Mesodermal cell (in vitro differentiated cells): Measurements from ENCODE around the gene NDOR1.

ENCODE experiments used
- H3K27ac ChIP-seq: 2 replicates; pipeline ENCODE4 v1.7.0; 2013; ENCODE audit warnings: mild to moderate bottlenecking, low read depth, low read length, moderate library complexity; ENCODE audit not compliant: severe bottlenecking
- H3K36me3 ChIP-seq: 2 replicates; pipeline ENCODE4 v1.7.1; 2013; ENCODE audit warnings: mild to moderate bottlenecking, low read length, moderate library complexity; ENCODE audit not compliant: control insufficient read depth, insufficient read depth
- H3K4me1 ChIP-seq: one replicate; pipeline ENCODE4 v1.7.1; 2013; ENCODE audit warnings: mild to moderate bottlenecking, low read length; ENCODE audit not compliant: insufficient read depth, control insufficient read depth, poor library complexity, severe bottlenecking
- H3K4me3 ChIP-seq: 2 replicates; pipeline ENCODE4 v1.7.0; 2013; ENCODE audit warnings: low read length, control low read depth, mild to moderate bottlenecking; ENCODE audit not compliant: insufficient read depth, poor library complexity, severe bottlenecking; ENCODE audit errors: extremely low read depth
- H3K9me3 ChIP-seq: 2 replicates; pipeline ENCODE4 v1.7.1; 2013; ENCODE audit warnings: mild to moderate bottlenecking, low read length, moderate library complexity; ENCODE audit not compliant: control insufficient read depth
- WGBS, 2 experiments: methylation state at CpG; one replicate each; pipeline ENCODE4 v1.1.5; 2013; ENCODE audit warnings: missing lambda C conversion rate in 2 of 2; ENCODE audit not compliant: insufficient coverage in 2 of 2; 5-methylcytosine and 5-hydroxymethylcytosine counted together

The NDOR1 gene

DNA sequence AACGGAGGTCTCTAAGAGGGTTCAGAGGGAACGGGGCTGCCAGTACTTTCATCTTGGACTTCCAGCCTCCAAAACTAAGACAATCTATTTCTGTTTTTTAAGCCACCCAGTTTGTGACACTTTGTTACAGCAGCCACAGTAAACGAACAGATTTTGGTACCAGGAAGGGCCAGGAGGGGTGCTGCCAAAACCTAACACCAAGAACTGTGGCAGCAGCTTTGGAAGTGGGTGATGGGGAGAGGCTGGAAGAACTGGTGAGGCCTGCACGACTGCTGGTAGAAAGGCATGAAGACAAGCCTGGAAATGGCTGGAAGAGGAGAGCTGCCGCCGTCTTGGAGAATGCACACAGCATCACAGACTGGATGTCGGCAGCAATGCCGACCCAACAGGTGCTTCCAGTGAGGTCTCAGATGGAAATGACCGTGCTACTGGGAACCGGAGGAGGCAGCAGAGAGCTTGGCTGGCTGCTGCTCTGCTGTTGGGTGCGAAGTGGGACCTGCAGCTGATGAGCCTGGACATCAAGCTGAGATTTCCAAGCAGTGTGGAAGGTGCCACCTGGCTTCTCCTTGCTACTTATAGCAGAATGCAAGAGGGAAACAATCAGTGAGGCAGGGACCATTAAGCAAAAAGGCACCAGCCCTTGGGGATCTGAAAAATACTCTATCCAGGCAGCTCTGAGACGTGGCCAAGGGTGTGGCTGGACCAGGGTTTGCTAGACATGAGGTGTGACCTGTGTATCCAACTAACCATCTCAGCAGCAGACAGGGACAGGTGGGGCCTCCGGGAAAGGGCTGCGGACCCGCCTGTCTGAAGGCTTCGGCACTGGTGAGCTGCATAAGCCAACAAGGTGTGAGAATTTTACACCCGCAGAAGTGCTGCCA, 29.0 kb upstream of the NDOR1 start:
- H3K4me3 ChIP-seq, result no peak overlapping the region
- WGBS, 2 experiments, result 62 to 64% methylated on average over 14 to 16 of the region's 17 CpGs
- H3K36me3 ChIP-seq, result peaks cover 24% of the 10 kb centered on the region
- peaks cover 11% of the 10 kb centered on the region for H3K4me1 ChIP-seq
- H3K9me3 ChIP-seq, result no peaks in the 10 kb centered on the region
- no peak overlapping the region for H3K27ac ChIP-seq

DNA sequence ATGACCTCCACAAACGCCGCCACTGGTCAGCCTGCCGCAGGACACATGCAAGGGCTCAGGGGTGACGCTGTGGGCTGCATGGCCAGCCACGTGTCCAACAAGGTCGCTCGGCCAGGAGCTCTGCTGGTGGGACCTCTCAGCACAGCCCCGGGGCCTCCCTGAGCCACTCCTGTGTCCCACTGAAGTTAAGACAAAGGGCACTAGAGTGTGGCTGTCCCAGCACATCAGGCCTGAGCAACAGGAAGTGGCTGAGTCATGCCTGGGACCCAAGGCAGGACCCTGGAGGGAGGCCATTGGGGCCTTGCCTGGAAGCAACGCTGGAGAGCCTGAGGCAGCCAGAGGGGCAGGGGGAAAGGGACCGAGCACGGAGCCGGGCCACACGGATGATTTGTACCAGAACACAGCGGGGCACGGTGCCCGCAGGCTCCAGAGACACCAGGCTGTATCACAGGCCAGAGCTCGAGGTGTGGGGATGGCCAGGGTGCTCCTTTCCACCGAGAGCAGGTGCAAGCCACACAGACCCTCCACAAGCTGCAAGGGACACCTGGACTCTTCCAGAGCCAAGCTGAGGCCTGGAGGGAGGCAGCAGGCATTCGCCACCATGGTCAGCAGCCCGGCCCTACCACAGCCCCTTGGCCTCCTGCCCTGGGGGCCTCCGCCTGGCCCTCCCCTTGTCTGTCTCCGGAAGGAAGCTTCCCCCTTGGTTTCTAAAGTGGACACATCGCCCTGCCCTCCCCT, 27.1 kb upstream of the NDOR1 start:
- 90 to 91% methylated on average over 22 to 23 of the region's 23 CpGs for WGBS, 2 experiments
- Histone ChIP-seq H3K36me3 (peaks cover 33% of the 10 kb centered on the region), H3K4me1 (peaks cover 11% of the 10 kb centered on the region), H3K27ac (peak overlapping the region; percentile 64), H3K9me3 (no peaks in the 10 kb centered on the region), H3K4me3 (no peak overlapping the region)

DNA sequence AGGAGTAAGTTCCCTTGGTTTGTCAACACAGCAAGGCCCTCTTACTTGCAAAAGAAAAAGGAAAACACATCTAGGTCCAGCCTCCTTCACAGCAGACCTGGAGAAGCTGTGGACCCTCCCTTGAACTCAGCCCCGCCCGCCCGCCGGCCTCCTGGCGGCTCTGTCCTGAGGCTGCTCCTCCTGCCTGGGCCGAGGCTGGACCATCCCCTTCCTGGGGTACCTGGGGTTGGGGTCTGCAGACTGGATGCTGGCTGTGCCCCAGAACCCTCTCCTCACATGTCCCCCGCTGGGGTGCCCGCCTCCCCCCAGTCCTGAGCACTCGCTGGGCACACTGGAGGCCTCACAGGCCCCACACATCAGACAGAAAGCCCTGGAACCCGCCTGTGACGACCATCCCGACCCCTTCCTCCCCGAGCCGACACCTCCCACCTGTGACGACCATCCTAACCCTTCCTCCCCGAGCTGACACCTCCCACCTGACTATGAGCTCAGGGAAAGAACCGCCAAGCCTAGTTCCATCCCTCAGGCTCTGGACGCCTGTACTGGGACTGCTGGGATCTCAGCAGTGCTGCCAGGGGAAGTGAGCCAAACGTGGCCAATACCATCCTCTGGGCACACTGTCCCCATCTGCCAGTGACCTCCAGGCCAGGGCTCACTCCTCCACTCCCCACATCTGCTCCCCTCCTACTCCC, 26.4 kb upstream of the NDOR1 start:
- Histone ChIP-seq H3K4me3 (no peak overlapping the region), H3K27ac (peak overlapping the region; percentile 64), H3K9me3 (no peaks in the 10 kb centered on the region), H3K36me3 (peaks cover 40% of the 10 kb centered on the region), H3K4me1 (peaks cover 11% of the 10 kb centered on the region)
- WGBS, 2 experiments, result 88 to 97% methylated on average over 13 to 17 of the region's 19 CpGs

DNA sequence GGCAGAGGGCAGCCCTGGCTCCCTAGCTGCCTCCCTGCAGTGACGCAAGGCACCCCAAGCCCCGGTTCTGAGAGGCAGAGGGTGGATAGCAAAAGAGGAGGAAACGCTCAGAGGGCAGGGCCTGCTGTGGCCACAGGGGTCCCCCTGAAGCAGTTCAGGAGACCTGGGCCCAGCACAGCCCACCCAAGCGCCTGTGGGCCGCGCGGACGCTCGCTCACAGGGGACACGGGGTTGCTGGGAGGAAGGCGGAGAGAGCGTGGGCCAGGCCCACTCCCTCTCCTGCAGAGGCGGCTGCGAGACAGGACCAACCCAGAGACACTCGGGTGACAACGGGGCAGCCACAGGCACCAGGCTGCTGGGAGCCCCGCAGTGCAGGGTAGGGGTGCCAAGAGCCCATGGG, 25.7 kb upstream of the NDOR1 start:
- H3K36me3 ChIP-seq, result peaks cover 40% of the 10 kb centered on the region
- whole genome bisulfite sequencing, 2 experiments, result 95 to 99% methylated on average over 13 to 14 of the region's 17 CpGs
- no peak overlapping the region for H3K27ac ChIP-seq

DNA sequence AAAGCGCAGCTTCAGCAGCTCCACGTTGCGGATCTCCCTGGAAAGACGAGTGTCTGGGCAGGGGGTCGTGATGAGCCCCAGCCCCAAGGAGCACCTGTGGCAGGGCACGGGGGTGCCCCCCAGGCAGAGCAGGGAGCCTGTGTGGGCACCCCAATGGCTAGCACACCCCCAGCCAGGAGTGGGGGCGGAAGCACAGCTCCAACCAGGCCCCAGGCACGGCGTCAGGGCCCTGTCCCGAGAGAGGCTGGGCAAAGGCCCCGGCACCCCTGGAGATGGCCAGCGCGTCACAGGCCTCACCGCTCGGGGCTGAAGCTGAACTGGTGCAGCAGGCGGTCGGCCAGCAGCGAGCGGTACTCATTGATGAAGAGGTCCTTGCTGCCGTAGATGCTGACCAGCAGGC, 25.0 kb upstream of the NDOR1 start:
- 98 to 99% methylated on average over 20 of the region's 20 CpGs for WGBS, 2 experiments
- Histone ChIP-seq H3K4me1 (peaks cover 11% of the 10 kb centered on the region), H3K4me3 (no peak overlapping the region), H3K36me3 (peaks cover 41% of the 10 kb centered on the region), H3K27ac (no peak overlapping the region), H3K9me3 (no peaks in the 10 kb centered on the region)

More for the DNA sequence above, 25.7 kb upstream of the NDOR1 start:
- Histone ChIP-seq H3K9me3 (no peaks in the 10 kb centered on the region), H3K4me1 (peaks cover 11% of the 10 kb centered on the region), H3K4me3 (no peak overlapping the region)

DNA sequence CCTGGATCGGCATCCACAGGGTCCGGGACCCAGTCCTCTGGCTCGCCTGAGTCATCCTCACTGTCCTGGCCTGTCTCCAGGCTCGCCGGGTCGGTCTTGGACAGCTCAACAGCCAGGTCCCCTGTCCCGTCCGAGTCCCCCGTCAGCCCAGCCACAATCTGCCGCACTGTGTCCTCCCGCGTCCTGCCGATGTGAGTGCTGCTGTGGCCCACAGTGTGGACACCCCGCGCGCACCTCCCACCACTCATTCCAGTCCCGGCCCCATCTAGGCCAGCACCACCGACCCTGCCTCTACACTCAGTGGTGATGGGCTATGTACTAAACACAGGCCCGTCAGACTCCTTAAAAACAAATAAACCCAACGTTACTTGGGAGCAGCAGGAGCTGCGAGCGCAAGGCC, 23.8 kb upstream of the NDOR1 start:
- H3K36me3 ChIP-seq, result peaks cover 51% of the 10 kb centered on the region
- H3K4me3 ChIP-seq, result no peak overlapping the region
- WGBS, 2 experiments, result 95% methylated on average over 18 of the region's 22 CpGs

DNA sequence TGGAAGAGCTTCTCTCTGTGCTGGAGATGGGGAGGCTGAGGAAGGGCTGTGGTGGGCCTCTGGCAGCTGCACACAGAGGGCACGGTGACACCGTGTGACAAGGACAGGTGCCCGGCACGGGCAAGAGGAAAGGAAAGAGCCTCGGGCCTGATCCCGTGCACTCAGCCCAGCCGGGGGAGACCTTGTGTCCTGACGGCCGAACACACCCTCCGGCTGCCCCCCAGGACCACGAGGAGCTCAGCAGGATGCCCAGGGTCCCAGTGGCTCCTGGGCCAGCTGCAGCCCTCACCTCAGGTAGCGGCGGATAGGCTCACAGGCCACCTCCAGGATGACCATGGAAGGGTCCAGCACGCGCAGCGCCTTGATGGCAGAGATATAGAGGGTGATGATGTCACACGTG, 22.7 kb upstream of the NDOR1 start:
- Histone ChIP-seq H3K36me3 (peaks cover 52% of the 10 kb centered on the region), H3K4me3 (no peak overlapping the region), H3K27ac (no peak overlapping the region), H3K4me1 (peaks cover 21% of the 10 kb centered on the region), H3K9me3 (no peaks in the 10 kb centered on the region)
- 91 to 95% methylated on average over 15 to 17 of the region's 17 CpGs for WGBS, 2 experiments

More for the DNA sequence above, 23.8 kb upstream of the NDOR1 start:
- H3K4me1 ChIP-seq, result peaks cover 11% of the 10 kb centered on the region
- H3K9me3 ChIP-seq, result no peaks in the 10 kb centered on the region
- H3K27ac ChIP-seq, result no peak overlapping the region

DNA sequence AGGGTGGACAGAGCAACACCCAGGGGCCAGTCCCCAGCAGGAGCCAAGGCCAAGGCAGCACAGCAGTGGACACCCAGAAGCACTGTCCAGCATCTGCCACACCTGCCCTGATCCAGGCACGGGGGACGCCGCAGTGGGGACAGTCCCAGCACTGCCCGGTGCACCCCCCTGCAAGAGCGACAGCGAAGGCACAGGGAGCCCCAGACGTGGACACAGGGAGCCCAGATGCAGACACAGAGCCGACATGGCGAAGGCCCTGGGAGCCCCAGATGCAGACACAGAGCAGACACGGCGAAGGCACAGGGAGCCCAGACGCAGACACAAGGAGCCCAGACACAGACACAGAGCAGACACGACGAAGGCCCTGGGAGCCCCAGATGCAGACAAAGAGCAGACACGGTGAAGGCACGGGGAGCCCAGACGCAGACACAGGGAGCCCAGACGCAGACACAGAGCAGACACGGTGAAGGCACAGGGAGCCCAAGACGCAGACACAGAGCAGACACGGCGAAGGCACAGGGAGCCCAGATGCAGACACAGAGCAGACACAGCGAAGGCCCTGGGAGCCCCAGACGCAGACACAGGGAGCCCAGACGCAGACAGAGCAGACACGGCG, 21.4 kb upstream of the NDOR1 start:
- peaks cover 10% of the 10 kb centered on the region for H3K4me1 ChIP-seq
- H3K9me3 ChIP-seq, result no peaks in the 10 kb centered on the region
- WGBS, 2 experiments, result 94 to 97% methylated on average over 27 of the region's 27 CpGs
- H3K27ac ChIP-seq, result no peak overlapping the region
- H3K36me3 ChIP-seq, result peaks cover 52% of the 10 kb centered on the region
- H3K4me3 ChIP-seq, result no peak overlapping the region

DNA sequence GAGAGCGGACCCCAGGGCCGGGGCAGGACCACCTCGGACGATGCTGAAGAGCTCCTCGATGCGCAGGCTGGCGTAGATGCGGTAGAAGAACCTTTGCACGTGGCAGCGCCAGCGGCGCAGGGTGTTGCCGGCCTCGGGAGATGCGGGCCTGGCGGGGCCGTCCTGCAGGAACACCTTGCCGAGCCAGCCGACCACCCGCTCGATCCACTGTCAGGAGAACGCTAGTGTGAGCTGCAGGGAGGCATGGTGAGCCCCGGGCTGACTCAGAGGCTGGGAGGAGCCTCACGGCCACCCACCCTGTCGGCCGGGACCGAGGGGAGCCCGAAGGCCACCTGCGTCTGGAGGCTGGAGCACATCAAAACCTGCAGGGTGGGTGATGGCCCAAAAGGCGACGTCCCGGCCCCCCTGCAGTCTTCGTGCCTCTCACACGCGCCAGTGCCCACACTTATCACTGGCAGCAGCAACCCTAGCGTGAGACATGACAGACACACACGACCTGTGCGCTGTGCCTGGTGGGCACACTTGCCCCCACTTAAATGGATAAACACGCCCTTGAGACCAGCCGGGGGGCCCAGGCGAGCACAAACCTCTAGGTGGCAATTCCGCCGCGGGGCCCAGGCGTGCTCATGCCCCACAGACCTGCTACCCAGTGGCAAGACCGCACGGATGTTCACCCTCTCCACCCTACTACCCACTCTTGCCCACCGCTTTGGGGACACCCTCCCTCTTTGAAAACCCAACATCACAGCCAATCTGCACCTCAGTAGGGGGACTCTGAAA, 20.4 kb upstream of the NDOR1 start:
- Histone ChIP-seq H3K4me3 (no peak overlapping the region), H3K4me1 (peaks cover 18% of the 10 kb centered on the region), H3K9me3 (no peaks in the 10 kb centered on the region), H3K36me3 (peaks cover 52% of the 10 kb centered on the region), H3K27ac (no peak overlapping the region)
- 96 to 97% methylated on average over 42 to 47 of the region's 48 CpGs for WGBS, 2 experiments

DNA sequence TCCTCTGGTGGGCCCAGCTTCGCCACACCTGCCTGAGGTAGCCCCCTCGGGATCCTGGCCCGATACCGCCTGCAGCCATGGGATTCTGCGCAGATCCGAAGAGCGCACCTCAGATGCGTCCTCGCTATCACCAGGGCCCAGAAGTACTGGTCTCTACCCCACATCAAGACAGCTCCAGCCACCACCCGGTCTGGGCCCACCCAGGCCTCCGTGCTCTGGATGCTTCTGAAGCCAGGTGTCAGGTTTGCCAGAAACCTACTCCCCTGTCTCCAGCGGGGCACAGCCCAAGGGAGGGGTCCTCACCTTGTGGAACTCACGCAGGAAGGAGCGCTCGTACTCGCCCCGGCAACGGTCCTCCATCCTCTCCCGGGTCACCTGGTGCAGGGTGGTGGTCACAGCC, 19.6 kb upstream of the NDOR1 start:
- H3K9me3 ChIP-seq, result no peaks in the 10 kb centered on the region
- peaks cover 21% of the 10 kb centered on the region for H3K4me1 ChIP-seq
- H3K27ac ChIP-seq, result no peak overlapping the region
- H3K4me3 ChIP-seq, result no peak overlapping the region
- 97% methylated on average over 16 to 19 of the region's 19 CpGs for WGBS, 2 experiments
- peaks cover 51% of the 10 kb centered on the region for H3K36me3 ChIP-seq
